Measurements from ENCODE around the gene NTRK1. TPM values are rescaled to one million over a fixed set of nuclear protein-coding genes. Genes with fewer than 3 reads are reported as not detected.
A peak's percentile ranks its signal among the peaks of the same experiment; 100 is the strongest.

Gene NTRK1
- total RNA-seq, 2 experiments from 2014 or later = 2.8 to 8.8 TPM

DNA sequence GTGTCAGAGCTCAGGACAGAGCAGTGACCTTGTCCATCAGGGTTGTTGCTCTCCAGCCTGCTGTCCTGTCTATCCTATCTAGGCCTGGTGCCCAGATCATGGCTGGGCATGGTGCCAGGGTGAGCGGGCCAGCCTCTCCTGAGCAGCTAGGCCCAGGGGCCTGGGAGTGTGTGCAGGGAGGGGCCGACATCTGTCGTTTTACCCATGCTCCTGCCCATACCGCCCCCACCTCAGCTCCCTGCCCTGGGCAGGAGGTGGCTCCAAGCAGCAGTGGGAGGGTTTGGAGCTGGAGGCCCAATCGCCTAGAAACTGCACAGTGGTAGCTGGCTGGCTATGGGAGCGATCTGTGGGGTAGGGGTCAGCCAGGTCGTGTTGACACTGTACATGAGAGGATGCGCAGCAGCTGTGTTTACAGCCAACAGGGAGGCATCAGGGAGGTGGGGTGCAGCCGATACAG lies 8.2 kb upstream of the NTRK1 start:
- no peak for DNase-seq
- no peak overlapping the region for H3K27ac Mint-ChIP-seq
- no peaks in the 10 kb centered on the region for H3K9me3 Mint-ChIP-seq (ENCODE audit: low read depth)
- peaks cover 15% of the 10 kb centered on the region for H3K4me1 Mint-ChIP-seq
- H3K27me3 Mint-ChIP-seq = peaks cover 27% of the 10 kb centered on the region
- CTCF ChIA-PET = interaction anchor here (1.1 to 21.5 kb wide), 8 partner anchors 8 to 163 kb away, joined by 3 to 600 read pairs (median 6); partner anchors contain the start of genes INSRR, NTRK1 and SH2D2A
- ATAC-seq = no peak
- no peak overlapping the region for H3K4me3 Mint-ChIP-seq
- H3K36me3 Mint-ChIP-seq = no peaks in the 10 kb centered on the region

DNA sequence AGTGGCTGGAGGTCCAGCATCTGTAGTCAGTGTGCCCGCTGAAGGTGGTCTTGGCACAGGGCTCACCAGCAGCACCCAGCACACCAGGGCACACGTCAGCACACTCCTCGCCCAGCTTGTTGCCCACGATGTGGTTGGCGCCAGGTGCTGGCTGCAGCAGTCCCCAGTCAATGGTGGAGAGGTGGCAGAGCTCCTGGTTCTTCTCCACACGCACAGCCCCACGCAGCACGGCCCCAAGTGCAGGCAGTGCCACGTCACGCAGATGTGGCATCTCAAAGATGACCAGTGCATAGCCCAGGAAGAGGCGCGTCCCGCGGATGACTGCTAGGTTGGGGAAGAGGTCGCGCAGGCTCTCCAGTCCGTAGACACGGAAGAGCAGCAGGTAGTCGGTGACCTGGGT lies 6.9 kb upstream of the NTRK1 start:
- CTCF ChIA-PET = interaction anchor here (0.7 to 21.5 kb wide), 4 partner anchors 15 to 164 kb away, joined by 3 to 600 read pairs (median 9); partner anchors contain the start of gene SH2D2A

DNA sequence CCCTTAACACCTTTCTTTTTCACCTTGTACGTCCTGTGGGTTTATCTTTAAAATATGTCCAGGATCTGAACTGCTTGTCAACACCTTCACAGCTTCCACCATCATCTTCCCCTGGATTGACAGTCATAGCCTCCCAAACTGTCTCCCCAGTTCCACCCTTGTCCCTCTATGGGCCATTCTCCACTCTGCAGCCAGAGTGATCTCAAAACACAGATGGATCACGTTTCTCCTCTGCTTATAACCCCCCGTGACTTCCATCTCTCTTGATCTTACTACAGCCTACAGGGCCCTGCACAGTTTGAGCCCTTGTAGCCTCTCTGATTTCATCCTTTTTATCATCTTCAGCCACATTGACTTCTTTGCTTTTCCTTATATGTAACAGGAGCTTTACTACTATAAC lies 6.0 kb upstream of the NTRK1 start:
- no peak for ATAC-seq
- H3K4me3 Mint-ChIP-seq = no peak overlapping the region

More for the DNA sequence above, 6.9 kb upstream of the NTRK1 start:
- Mint-ChIP-seq H3K4me1 (peaks cover 9% of the 10 kb centered on the region), H3K9me3 (ENCODE audit: low read depth) (no peaks in the 10 kb centered on the region), H3K36me3 (no peaks in the 10 kb centered on the region), H3K27ac (no peak overlapping the region), H3K4me3 (no peak overlapping the region), H3K27me3 (peaks cover 30% of the 10 kb centered on the region)
- no peak for ATAC-seq
- DNase-seq = no peak

DNA sequence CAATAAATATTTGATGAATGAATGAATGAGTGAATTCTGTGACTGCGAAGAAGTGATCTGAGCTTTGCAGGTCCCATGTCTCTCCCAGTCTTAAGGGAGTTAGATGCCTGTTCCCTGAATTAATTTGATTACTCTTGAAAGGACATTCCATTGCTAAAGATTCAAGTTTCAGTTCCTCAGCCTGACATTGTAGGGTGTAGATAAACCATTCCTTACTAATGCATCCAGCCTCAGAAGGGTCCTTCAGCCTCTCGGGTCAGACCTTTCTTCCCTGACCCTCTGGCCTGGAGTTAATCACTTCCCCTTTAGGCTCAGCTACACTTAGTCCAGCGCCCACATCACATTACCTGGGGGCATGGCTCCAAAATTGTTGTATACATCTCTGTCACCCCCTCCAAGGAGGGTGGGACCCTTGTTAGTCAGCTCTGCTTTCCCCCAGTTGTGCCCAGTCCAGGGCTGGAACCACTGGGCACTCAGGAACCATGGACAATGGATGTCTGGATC lies 4.3 kb upstream of the NTRK1 start:
- no peaks in the 10 kb centered on the region for H3K9me3 Mint-ChIP-seq (ENCODE audit: low read depth)
- H3K4me3 Mint-ChIP-seq = no peak overlapping the region
- H3K4me1 Mint-ChIP-seq = peaks cover 13% of the 10 kb centered on the region
- H3K27me3 Mint-ChIP-seq = peaks cover 42% of the 10 kb centered on the region
- ATAC-seq (no peak), DNase-seq (no peak)
- H3K36me3 Mint-ChIP-seq = no peaks in the 10 kb centered on the region
- H3K27ac Mint-ChIP-seq = no peak overlapping the region
- CTCF ChIA-PET = interaction anchor here (0.9 to 21.5 kb wide), 6 partner anchors 21 to 167 kb away, joined by 3 to 600 read pairs (median 126); partner anchors contain the start of genes ISG20L2, METTL25B, PEAR1 and SH2D2A

More for the DNA sequence above, 6.0 kb upstream of the NTRK1 start:
- no peak overlapping the region for H3K27ac Mint-ChIP-seq
- no peaks in the 10 kb centered on the region for H3K36me3 Mint-ChIP-seq
- no peaks in the 10 kb centered on the region for H3K9me3 Mint-ChIP-seq (ENCODE audit: low read depth)
- CTCF ChIA-PET = interaction anchor here (1.8 to 21.5 kb wide), 4 partner anchors 19 to 165 kb away, joined by 8 to 600 read pairs (median 169); partner anchors contain the start of genes PEAR1 and SH2D2A
- DNase-seq = no peak
- peaks cover 34% of the 10 kb centered on the region for H3K27me3 Mint-ChIP-seq
- peaks cover 7% of the 10 kb centered on the region for H3K4me1 Mint-ChIP-seq

DNA sequence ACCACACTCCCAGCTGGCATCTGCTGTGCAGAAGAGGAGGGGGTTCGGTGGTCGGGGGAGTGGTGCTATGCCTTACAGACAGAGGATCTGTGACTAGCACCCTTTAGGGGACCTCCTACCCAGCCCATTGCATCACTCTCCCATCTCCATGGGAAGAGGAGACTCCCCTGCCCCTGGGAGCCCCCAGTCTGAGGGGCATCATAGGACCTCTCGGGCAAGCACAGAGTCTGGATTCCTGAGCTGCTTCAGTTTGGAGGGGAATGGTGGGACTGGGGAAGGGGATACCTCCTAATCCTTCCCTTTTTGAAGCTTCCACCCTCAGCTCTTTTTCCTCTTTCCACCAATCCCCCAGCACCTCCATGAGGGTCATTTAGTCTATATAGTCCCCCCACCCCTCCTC lies 3.1 kb upstream of the NTRK1 start:
- Mint-ChIP-seq H3K9me3 (ENCODE audit: low read depth) (no peaks in the 10 kb centered on the region), H3K27ac (no peak overlapping the region), H3K36me3 (no peaks in the 10 kb centered on the region), H3K4me3 (no peak overlapping the region), H3K4me1 (peaks cover 25% of the 10 kb centered on the region), H3K27me3 (peaks cover 50% of the 10 kb centered on the region)
- CTCF ChIA-PET = interaction anchor here (1.2 to 21.5 kb wide), 6 partner anchors 9 to 131 kb away, joined by 4 to 600 read pairs (median 126); partner anchors contain the start of genes ISG20L2, METTL25B, PEAR1 and SH2D2A
- no peak for ATAC-seq
- DNase-seq = no peak

DNA sequence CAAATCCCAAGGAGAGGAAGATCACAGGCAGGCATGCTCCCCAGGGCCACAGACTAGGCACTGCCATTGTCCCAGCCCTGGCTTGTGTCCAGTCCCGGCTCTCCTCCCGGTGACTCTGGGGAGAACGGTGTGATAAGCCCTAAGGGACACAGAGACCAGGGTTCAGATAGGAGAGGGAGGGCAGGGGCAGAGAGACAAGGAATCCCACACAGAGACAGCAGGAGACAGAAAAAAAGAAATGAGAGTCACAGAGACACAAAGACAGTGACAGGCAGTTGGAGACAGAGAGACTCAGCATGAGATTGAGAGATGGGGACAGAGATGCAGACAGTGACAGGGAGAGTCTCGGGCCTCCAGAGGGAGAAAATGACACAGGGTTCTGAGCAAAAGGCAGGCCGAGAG lies 2.1 kb upstream of the NTRK1 start:
- Mint-ChIP-seq H3K4me3 (peak overlapping the region; percentile 19), H3K9me3 (ENCODE audit: low read depth) (no peaks in the 10 kb centered on the region), H3K27ac (no peak overlapping the region), H3K27me3 (peaks cover 50% of the 10 kb centered on the region), H3K4me1 (peaks cover 35% of the 10 kb centered on the region), H3K36me3 (no peaks in the 10 kb centered on the region)
- ATAC-seq = no peak
- CTCF ChIA-PET = interaction anchor here (0.8 to 21.5 kb wide), 14 partner anchors 9 to 197 kb away, joined by 3 to 600 read pairs (median 26); partner anchors contain the start of genes ISG20L2, METTL25B, PEAR1 and SH2D2A
- no peak for DNase-seq

DNA sequence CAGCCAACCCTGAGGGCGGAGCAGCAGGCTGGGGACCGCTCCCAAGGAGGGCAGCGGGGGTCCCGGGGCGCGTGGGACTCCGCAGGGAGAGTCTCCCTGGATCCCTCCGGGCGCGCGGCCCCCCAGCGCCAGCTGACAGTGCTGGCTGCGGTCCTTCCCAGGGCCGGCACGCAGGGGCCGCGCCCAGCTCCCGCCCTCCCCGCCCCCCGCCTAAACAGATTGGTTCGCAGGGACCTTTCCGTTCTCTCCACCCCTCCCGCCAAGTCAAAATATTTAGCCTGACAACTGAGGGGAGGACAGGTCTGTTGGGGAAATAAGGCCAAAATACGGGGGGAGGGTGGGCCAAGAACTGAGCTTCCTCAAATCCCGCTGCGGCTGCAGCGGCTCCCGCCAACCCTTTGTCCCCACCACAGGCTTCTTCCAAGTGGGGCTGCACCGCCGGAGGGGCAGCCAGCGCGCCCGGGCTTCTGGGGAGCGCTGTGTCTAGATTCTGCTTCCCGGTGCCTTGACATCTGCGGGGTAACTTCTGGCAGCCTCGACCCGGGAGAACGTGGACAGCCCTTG lies 1.6 kb upstream of the NTRK1 start, which contains the start of gene INSRR:
Gene INSRR, minus strand, starts transcription at position 159 of the 564 bp plus-strand sequence. CDS start 496 bp downstream, outside the sequence.
- CTCF ChIA-PET = interaction anchor here (0.8 to 21.5 kb wide), 27 partner anchors 10 to 251 kb away, joined by 3 to 600 read pairs (median 12); partner anchors contain the start of genes HDGF, ISG20L2, METTL25B and MRPL24
- DNase-seq = no peak
- no peak for ATAC-seq
- no peaks in the 10 kb centered on the region for H3K36me3 Mint-ChIP-seq
- no peak within 1 kb of the TSS for H3K27ac Mint-ChIP-seq
- H3K27me3 Mint-ChIP-seq = peaks cover 46% of the 10 kb centered on the region
- H3K4me3 Mint-ChIP-seq = peak within 1 kb of the TSS; percentile 72
- peaks cover 40% of the 10 kb centered on the region for H3K4me1 Mint-ChIP-seq
- H3K9me3 Mint-ChIP-seq (ENCODE audit: low read depth) = no peaks in the 10 kb centered on the region

DNA sequence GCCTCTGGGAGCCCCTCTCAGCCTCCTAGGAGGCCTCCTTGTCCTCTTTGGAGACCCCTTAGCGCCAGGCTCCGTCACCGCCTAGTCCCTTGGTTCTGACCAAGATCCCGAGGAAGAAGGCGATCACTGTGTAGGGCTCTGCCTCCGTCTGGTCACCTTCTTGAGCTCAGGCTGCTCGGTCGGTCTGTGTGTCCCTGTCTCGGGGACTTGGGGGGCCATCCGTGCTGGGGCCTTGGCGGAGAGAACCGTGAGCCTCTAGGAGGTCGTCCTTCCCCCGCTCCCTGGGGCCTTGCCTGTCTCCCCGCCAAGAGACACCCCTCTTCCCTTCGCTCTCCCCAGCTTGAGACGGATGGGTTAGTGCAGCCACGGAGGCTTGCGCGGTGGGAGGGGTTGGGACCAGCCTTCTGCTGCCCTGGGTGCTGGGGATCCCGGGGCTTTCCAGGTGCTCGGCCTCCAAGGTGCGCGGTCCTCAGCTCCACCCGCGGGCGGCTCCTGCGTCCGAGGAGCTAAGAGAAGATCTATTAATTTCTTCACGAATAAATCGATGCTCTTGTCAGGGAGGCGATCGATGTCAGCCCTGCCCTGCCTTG lies 1.0 kb upstream of the NTRK1 start:
- ATAC-seq (peak; percentile 29), DNase-seq (peak; percentile 48)
- H3K27me3 Mint-ChIP-seq = peaks cover 45% of the 10 kb centered on the region
- peak overlapping the region; percentile 72 for H3K4me3 Mint-ChIP-seq
- no peaks in the 10 kb centered on the region for H3K9me3 Mint-ChIP-seq (ENCODE audit: low read depth)
- no peak overlapping the region for H3K27ac Mint-ChIP-seq
- H3K4me1 Mint-ChIP-seq = peaks cover 41% of the 10 kb centered on the region
- no peaks in the 10 kb centered on the region for H3K36me3 Mint-ChIP-seq
- CTCF ChIA-PET = interaction anchor here (0.5 to 21.5 kb wide), 41 partner anchors 11 to 250 kb away, joined by 3 to 600 read pairs (median 6); partner anchors contain the start of genes CRABP2, HDGF, ISG20L2 and METTL25B

DNA sequence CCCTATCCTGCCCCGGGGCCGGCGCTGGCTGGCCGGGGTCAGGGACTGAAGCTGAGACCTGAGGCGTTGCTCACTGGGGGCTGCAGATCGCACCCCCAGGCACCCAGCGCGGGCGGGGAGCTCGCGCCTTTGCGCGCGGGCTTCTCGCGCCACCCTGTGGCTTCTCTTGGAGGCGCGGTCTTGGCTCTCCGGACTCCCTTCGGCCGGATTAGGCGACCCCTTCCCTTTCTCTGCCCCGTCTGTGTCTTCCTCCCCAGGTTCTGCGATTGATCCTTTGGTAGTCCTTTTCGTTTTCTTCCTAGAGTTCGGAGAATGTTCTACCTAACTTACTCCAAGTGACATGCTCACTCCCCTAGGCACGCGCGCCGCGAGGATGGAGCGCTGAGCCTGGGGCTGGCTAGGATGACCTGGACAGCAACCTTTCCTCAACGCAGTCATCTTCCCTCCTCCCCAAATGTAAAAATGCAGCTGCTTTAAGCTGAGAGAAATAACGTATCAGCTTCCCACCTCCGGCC lies 495 bp upstream of the NTRK1 start:
- H3K36me3 Mint-ChIP-seq = no peaks in the 10 kb centered on the region
- H3K9me3 Mint-ChIP-seq (ENCODE audit: low read depth) = no peaks in the 10 kb centered on the region
- DNase-seq = peak; percentile 69
- H3K4me1 Mint-ChIP-seq = peaks cover 43% of the 10 kb centered on the region
- no peak overlapping the region for H3K27ac Mint-ChIP-seq
- ATAC-seq = peak; percentile 65
- H3K27me3 Mint-ChIP-seq = peaks cover 42% of the 10 kb centered on the region
- CTCF ChIA-PET = interaction anchor here (0.5 to 21.5 kb wide), 44 partner anchors 10 to 243 kb away, joined by 3 to 600 read pairs (median 6); partner anchors contain the start of genes CRABP2, HDGF, ISG20L2 and LRRC71
- peak overlapping the region; percentile 72 for H3K4me3 Mint-ChIP-seq

DNA sequence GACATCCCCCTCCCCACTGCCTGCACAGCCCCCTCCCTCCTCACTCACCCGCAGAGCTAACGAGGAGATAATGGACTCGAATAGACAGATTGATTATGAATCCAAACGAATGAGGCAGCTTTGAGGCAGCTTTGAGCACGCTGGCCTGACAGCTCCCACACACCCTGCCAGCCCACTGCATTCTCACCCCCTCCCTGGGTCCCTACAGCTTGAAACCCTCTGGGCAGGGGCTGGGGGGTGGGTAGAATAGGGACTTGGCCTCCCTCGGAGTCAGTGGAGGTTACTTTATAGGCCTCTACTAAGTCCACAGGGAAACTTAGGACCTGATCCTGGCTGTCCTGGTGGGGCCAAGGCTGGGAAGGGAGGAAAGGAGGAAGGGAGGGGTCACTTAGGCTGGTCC lies 1.9 kb downstream of the NTRK1 start:
- ATAC-seq (no peak), DNase-seq (no peak)
- CTCF ChIA-PET = interaction anchor here (1.1 to 21.5 kb wide), 11 partner anchors 8 to 202 kb away, joined by 3 to 600 read pairs (median 64); partner anchors contain the start of genes ISG20L2, METTL25B, PEAR1 and SH2D2A
- peak overlapping the region; percentile 43 for H3K27ac Mint-ChIP-seq
- no peaks in the 10 kb centered on the region for H3K36me3 Mint-ChIP-seq
- peaks cover 32% of the 10 kb centered on the region for H3K27me3 Mint-ChIP-seq
- H3K4me3 Mint-ChIP-seq = no peak overlapping the region
- H3K9me3 Mint-ChIP-seq (ENCODE audit: low read depth) = no peaks in the 10 kb centered on the region
- peaks cover 61% of the 10 kb centered on the region for H3K4me1 Mint-ChIP-seq

DNA sequence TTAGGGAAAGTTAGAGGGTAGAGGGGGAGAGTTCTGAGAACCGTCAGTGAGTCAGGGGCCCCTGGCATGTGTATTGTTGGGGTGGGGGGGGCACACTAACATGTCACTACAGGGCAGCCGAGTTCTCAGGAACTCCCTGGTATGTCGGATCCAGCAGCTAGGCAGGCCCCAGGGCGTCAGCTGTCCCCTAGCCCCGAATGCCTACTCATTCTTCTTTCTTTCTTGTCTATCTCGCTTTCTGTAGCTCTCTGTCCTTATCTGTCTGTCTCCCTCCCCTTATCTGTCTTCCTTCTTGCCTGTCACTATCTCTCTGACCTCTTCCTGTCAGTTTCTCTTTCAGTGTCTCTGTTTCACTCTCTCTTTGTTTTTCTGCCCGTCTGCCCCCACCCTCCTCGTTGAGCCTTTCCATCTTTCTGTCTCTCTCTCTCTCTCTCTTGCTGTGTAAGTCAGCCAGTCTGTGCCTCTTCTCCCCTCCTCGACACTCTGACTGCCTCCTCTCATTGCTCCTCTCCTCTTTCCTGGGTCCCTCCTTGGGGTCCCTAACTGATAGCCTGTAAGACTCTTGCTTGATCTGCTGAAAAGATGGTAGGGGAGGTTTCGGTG lies 2.4 kb downstream of the NTRK1 start:
- Mint-ChIP-seq H3K36me3 (no peaks in the 10 kb centered on the region), H3K27me3 (peaks cover 27% of the 10 kb centered on the region), H3K9me3 (ENCODE audit: low read depth) (no peaks in the 10 kb centered on the region), H3K27ac (peak overlapping the region; percentile 63), H3K4me1 (peaks cover 63% of the 10 kb centered on the region), H3K4me3 (peak overlapping the region; percentile 48)
- CTCF ChIA-PET = interaction anchor here (1.1 to 21.5 kb wide), 9 partner anchors 22 to 202 kb away, joined by 3 to 600 read pairs (median 83); partner anchors contain the start of genes ISG20L2, METTL25B, PEAR1 and SH2D2A
- DNase-seq (peak; percentile 48), ATAC-seq (peak; percentile 28)

DNA sequence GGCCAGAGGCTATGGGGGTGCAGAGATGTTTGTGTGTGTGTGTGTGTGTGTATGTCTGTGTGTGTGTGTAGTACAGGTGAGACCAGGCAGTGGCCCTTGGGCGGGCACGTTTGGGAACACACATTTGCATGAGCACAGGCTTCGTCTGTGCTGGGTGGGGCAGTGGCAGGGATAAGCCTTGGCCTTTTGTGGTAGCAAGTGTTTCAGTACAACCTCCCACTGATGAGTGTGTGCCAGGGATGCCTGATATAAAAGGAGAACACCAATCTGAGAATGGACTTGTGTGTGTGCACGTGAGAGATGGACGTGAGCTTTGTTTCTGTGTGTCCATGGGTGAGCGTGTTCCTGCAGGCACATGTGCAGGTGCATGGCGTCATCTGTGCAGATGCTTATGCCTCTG lies 3.0 kb downstream of the NTRK1 start:
- Mint-ChIP-seq H3K27me3 (peaks cover 24% of the 10 kb centered on the region), H3K9me3 (ENCODE audit: low read depth) (no peaks in the 10 kb centered on the region), H3K4me1 (peaks cover 61% of the 10 kb centered on the region), H3K36me3 (no peaks in the 10 kb centered on the region), H3K4me3 (no peak overlapping the region), H3K27ac (peak overlapping the region; percentile 63)
- CTCF ChIA-PET = interaction anchor here (1.1 to 21.5 kb wide), 7 partner anchors 27 to 176 kb away, joined by 3 to 600 read pairs (median 105); partner anchors contain the start of genes ISG20L2, METTL25B, PEAR1 and SH2D2A
- DNase-seq (no peak), ATAC-seq (no peak)

All from activated CD8-positive, alpha-beta memory T cell treated with anti-CD3 and anti-CD28 coated beads, Interleukin-2, amount 10 ng/mL, durations not matched to agents 7 days and 5 days (primary cell).